H4 (cell line): ENCODE data around the gene AGAP1. TPM values are rescaled to one million over a fixed set of nuclear protein-coding genes. Genes with fewer than 3 reads are reported as not detected.

Source experiments
- DNase-seq: peaks from one replicate; pipeline ENCODE4 v3.0.0-alpha.2; 2015; ENCODE audit warnings: low spot score
- total RNA-seq: library from RNA; depleted of rRNA; stranded (reverse); fragments of >200 nt; shearing (Covaris generic); gene quantifications from 2 replicates; pipeline ENCODE4 v1.2.3, GENCODE V29; 2014

AGAP1 gene
- total RNA-seq, 1 experiment from 2014 or later, result 7.0 TPM

- DNase-seq, result no peak
Measured at GRCh38 chr2:236038096-236038495, 544.3 kb downstream of the AGAP1 start.

- no peak for DNase-seq
Measured at GRCh38 chr2:236040600-236041328, 546.9 kb downstream of the AGAP1 start.

DNA sequence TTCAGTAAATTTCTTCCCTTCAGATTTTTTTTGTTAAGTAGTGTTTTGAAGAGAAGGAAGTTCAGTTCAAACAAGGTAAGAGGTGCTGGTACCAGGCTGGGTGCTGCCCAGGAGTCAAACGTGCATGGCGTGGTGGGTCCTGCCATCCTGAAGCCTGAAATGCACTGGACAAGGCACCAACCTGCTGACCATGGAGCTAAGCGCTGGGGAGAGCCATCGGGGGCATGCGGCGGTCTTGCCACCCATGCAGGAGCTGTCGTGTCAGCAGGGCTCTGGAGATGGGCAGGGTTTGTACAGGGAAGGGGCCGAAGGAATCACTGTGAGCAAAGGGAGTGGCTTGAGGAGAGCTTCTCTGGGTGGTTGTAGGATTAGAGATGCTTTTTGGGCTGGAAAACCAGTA is 547.8 kb downstream of the AGAP1 start:
- DNase-seq, result no peak

GRCh38 chr2:236042087-236042486 is 548.2 kb downstream of the AGAP1 start:
- no peak for DNase-seq

DNA sequence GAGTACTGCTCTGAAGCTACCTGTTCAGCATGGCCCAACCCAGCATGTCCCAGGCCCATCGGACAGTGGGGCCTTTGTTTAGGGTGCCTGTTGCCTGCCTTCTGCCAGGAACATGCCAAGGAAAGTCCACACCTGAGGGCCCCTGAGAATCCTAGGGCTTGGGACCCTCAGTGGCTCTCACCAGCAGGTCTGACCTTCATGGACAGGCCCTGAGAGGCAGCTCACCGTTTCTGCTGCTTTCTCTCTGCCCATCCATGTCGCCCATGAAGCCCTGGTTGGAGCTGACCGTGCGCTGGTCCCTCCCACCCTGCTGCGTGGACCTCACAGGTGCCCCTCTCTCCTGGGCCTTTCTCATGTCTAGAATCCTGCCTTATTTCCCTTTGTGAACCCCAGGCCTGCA is 550.3 kb downstream of the AGAP1 start:
- no peak for DNase-seq

GRCh38 chr2:236045251-236046235 is 551.7 kb downstream of the AGAP1 start:
- no peak for DNase-seq

GRCh38 chr2:236046715-236047114 is 552.9 kb downstream of the AGAP1 start:
- DNase-seq, result no peak

GRCh38 chr2:236047176-236047575 is 553.3 kb downstream of the AGAP1 start:
- DNase-seq, result no peak

DNA sequence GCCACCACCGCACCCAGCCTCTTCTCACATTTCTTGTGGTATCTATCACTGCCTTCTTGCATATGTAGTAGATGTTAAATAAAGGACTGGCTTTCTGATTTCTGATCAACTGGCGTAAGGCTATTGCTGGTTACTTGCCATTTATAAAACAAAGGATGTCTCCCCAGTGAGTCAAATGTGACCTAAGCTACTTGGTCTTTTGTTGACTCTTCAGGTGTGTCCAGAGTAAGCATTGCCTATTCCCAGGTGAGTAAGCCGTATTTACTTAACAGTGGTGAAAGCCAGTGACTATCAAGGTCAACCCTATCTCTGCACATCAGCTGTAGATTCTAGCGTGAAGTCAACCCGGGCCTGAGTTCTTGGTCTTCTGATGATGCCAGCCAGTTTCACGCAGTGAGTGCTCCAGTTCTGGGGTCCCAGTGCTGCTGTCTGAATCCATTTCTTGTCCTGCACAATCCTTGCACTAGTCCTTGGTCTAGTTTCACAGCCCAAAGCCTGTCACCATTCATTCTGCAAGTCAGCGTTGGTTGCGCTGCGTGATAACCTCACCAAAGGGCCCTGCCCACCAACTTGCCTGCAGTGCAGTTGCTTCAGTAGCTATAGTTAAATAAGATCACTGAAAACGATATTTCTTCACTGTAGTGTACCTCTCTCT is 554.2 kb downstream of the AGAP1 start:
- DNase-seq, result no peak

DNA sequence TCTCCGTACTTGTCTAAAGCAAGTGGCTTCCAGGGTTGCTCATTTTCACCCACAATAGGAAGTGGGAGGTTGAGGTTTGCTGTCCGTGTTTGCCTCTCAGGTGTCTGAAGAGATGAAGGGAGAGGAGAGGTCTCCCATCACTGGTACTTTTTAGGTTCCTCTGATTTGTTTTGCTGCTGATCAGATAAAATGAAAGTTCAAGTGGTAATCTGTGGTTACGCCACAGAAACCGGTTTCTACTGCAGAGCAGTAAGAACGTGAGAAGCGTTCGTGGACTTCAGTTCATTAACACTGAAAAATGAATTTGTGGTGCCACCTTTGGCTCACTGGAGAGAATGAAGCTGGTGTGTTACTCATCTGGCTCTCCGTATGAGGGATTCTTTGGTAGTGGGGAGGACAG is 556.1 kb downstream of the AGAP1 start:
- no peak for DNase-seq

GRCh38 chr2:236051351-236051750 is 557.5 kb downstream of the AGAP1 start:
- DNase-seq, result no peak

DNA sequence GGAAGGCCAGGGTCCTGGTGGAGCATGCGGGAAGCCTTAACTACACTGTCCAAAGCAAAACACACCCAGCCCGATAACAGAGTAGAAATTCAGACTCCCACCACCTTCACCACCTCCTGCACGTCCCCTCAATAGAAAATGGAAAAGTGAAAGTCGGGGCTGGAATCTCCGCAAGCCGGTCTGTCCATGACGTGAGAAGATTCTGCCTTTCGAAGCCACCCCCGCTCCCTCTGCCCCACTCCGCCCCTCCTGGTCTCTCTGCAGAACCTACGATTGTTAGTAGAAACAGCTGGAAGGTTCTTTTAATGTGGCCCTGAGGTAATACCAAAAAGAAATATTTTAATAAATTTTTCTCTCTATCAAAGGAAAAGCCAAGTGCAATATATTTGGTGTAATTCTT is 558.0 kb downstream of the AGAP1 start:
- no peak for DNase-seq

GRCh38 chr2:236052206-236052605 is 558.4 kb downstream of the AGAP1 start:
- no peak for DNase-seq

DNA sequence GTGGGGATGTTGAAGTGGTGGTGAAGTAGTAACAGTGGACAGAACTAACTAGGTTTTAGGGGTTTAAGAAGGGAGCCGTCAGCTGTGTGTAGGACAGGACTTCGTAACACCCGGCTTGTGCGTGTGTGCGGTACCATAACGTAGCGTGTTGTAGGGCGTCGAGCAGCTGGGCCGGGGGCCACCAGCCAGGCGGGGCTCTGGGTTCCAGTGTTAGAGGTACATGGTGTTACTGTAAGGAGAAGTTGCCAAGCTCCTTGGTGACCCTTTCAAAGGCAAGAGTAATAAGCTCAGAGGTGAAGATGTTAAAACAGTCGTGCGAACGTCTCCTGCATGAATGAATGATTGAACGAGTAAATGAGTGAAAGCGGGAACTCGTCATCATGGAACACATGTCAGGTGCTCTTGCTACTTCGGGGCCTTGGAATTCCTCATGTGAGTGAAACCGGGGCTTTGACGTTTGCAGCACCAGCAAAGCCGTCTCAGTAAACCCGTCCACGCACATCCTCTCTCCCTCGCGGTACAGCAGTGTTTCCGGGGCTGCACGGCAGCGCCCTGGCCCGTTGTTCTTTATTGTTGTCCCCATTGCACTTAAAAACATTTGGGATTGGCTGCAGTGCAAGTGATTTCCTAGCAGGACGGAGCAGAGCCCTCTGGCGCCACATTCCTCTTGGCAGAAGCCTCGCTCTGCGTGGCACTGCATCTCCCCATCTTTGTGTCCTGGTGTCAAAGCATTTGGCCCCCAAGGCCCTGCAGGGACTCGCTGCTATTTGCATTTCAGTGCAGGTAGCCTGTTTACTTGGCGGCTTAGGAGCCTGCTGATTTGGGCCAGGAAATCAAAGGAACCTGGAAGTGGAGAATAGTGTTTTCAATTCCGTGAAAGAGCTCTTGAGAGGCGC is 559.3 kb downstream of the AGAP1 start:
- DNase-seq, result no peak

- DNase-seq, result no peak
Measured at GRCh38 chr2:236054125-236054524, 560.3 kb downstream of the AGAP1 start.

GRCh38 chr2:236054621-236055305 is 560.9 kb downstream of the AGAP1 start:
- no peak for DNase-seq

DNA sequence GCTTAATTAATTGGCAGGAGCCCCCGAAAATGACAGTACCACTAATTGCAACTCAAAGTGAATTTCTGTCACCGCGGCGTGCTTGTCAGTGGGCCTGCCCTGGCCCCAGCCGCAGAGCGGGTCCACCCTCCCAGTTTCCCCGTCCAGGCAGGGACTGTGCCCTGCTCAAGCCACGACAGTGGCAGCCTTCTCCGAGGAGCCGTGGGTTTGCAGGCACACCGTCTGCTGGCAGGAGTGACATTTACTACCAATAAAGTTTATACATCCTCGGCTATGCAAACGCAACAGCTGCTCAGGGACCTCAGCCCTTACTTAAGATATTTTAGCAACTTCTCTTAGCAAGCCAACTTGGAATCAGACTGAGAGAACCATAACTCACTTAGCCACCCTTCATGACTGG is 561.6 kb downstream of the AGAP1 start:
- no peak for DNase-seq

GRCh38 chr2:236056141-236056540 is 562.3 kb downstream of the AGAP1 start:
- DNase-seq, result no peak

DNA sequence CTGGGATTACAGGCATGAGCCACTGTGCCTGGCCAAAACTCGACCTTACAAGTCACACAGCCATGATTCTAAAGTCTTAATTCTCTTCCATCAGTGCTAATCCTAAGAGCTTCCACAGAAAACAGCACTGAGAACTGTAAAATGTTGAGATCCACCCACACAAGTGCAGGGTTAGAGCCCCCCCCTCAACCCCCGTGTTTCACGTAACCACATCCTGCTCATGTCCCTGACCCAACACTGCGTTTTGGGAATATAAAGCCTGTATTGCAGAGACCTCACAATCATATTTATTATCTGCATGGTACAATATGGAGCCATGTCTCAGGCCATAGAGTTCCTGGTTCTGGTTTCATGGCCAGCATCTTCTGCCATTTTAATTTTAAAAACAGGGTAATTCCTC is 563.5 kb downstream of the AGAP1 start:
- no peak for DNase-seq

DNA sequence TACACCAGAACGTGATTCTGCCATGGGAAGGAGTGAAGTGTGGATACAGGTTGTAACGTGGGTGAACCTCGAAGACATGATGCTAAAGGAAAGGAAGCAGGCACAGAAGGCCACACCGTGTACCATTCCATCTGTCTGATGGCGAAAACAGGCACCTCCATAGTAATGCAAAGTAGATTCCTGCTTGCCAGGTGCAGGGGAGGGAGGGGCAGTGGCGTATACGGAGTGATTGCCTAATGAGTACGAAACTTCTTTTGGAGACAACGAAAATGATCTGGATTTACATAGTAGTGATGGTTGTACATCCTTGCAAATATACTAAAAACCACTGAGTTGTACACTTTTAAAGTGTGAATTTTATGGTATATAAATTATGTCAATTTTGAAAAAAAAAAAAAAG is 567.7 kb downstream of the AGAP1 start:
- DNase-seq, result no peak

DNA sequence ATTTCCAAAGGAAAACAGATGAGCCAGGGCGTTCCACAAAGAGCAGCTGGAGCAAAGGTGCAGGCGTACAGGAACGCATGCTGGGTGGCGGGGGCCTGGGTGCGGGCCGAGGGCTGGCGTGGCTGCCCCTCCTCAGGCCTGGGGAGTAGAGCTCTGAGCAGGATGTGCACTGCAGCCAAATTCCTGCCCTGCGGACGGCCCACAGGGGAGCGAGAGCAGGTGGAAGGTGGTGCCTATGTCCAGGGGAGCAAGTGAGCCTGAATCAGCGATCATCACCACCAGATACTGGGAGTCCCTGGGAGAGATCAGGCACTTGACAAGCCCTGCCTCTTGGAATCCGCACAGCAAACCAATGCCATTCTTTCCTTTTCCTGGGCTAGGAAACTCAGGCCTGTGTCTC is 568.1 kb downstream of the AGAP1 start:
- DNase-seq, result no peak
